Measurements from ENCODE around the gene HDHD2.

DNA sequence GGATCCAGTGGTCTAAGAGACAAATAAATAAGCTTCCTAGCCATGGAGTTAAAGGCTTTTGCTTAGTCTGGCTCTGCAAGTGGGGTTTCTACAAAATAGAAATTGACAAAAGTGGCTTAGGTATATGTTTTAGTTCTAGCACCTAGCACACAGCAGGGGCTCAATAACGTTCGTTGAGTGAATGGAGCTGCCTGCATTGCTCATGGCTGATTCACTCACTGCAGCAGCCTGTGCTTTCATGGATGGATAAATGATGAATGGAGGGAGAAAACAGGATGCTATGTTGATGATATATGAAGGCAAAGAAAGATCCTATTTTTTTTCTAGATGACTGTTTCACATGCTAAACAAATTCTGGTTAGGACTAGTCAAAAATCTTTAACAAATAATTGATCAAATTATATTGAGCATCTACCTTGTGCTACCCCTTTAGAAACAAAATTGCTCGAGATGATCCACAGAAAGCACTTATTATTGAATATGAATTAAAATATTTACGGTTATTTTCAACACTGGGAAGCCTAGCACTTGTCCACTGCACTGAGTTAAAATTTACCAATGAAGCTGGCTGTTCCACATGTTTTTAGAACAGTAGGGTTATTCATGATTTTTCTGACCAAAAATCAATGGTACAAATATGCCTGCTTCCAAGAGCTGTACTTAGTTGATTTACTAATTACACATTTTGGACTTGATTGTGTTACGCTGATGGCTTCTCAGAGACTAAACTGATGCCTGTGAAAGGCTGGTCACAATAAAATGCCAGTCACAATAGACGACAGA is 39.6 kb downstream of the HDHD2 start:
- TF ChIP-seq, protein P1, sequence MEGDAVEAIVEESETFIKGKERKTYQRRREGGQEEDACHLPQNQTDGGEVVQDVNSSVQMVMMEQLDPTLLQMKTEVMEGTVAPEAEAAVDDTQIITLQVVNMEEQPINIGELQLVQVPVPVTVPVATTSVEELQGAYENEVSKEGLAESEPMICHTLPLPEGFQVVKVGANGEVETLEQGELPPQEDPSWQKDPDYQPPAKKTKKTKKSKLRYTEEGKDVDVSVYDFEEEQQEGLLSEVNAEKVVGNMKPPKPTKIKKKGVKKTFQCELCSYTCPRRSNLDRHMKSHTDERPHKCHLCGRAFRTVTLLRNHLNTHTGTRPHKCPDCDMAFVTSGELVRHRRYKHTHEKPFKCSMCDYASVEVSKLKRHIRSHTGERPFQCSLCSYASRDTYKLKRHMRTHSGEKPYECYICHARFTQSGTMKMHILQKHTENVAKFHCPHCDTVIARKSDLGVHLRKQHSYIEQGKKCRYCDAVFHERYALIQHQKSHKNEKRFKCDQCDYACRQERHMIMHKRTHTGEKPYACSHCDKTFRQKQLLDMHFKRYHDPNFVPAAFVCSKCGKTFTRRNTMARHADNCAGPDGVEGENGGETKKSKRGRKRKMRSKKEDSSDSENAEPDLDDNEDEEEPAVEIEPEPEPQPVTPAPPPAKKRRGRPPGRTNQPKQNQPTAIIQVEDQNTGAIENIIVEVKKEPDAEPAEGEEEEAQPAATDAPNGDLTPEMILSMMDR (IDR thresholded peaks at IDR 0.05): no peak
- no peak for TF ChIP-seq POLR2A (IDR thresholded peaks at IDR 0.05)
- no peak for TF ChIP-seq POLR2AphosphoS5 (IDR thresholded peaks at IDR 0.05)
- no peak for TF ChIP-seq EP300 (IDR thresholded peaks at IDR 0.05)
